GOT3 (cell line): Measurements from ENCODE around the gene COBL.
"Not testable (repeated sequence)": the region's sequence is repeated elsewhere in the genome, so short reads cannot be mapped to it uniquely, and the experiment has no call there.

Experiments
- DNase-seq: peaks from one replicate; lab custom pipeline; 2025; ENCODE audit warnings: mixed read lengths; lab: John Stamatoyannopoulos, UW

The COBL gene

DNA sequence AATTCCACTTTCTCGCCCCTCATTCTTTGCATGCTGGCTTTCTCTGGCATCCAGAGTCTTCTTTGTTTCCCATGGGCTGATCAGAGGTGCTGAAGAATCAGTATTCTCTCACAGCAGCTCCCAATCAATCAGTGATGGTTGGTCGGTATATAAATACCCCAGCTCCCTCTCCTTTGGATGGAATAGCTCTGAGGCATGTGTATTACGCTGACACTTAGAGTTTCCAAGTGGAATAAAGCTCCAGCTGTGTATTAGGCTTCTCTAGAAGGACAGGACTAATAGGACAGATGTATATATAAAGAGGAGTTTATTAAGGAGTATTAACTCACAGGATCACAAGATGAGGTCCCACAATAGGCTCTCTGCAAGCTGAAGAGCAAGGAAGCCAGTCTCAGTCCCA, 315.7 kb downstream of the COBL start:
- DNase-seq, result no peak

- no peak for DNase-seq
Observed at GRCh38 chr7:50994753-50995319, 321.8 kb downstream of the COBL start.

GRCh38 chr7:50990214-50990613, 326.4 kb downstream of the COBL start:
- not testable (repeated sequence) for DNase-seq

GRCh38 chr7:50988988-50989387, 327.6 kb downstream of the COBL start:
- no peak for DNase-seq

- no peak for DNase-seq
Observed at GRCh38 chr7:50988465-50988864, 328.1 kb downstream of the COBL start.

- DNase-seq, result no peak
Observed at GRCh38 chr7:50985096-50985495, 331.5 kb downstream of the COBL start.

DNA sequence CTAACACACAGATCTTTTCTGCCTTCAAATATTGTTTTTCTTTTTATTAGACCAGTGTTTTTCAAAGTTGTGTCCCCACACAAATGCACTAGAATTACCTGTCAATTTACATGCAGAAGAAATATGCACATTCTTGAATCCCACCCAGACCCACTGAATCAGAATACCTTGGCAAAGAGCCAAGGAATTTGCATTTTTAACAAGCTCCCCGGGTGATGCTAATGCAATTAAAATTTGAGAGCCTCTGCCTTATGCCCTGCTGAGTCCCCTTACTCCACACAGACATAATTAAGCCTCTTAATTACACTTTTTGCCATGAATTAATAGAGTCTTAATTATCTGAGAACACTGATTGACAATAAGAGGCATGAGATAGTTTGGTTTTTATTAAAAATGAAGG, 332.8 kb downstream of the COBL start:
- no peak for DNase-seq

DNA sequence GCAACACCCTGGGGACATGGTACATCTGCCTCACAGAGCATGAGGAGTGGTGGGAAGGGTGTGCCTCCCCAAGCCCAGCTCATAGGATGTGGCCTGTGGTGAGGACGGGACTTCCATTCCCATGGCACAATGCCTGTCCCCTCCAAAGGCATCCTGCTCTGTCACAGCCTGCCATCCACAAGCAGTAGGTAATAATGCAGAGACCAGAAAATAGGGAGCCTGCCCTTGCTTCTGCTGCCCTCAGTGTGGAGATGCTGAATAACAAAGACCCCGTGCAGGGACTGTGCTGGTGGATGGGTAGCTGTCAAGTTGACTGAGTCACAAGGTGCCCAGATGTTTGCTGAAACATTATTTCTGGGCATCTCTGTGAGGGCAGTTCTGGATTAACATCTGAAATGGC, 334.0 kb downstream of the COBL start:
- DNase-seq, result no peak

DNA sequence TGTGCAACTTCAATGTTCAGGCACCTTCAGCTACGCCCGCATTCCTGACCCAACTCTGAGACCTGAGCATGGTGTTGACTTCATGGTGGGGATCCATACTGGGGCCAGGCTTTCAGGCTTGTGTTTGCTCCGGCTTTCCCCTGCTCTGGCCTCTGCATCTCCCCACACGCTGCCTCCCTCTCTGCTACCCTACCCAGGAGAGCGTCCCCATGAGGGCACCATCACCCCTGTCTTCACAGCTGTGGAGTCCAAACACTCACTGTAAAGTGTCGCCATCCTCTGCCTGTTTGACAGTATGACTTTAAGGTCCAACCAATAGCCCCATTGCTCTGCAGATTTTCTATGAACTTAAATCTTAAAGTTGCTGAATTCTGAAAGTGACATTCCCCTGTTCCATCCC, 334.9 kb downstream of the COBL start:
- DNase-seq, result no peak

GRCh38 chr7:50980411-50980810, 336.2 kb downstream of the COBL start:
- no peak for DNase-seq

- no peak for DNase-seq
Observed at GRCh38 chr7:50978633-50979215, 337.9 kb downstream of the COBL start.

DNA sequence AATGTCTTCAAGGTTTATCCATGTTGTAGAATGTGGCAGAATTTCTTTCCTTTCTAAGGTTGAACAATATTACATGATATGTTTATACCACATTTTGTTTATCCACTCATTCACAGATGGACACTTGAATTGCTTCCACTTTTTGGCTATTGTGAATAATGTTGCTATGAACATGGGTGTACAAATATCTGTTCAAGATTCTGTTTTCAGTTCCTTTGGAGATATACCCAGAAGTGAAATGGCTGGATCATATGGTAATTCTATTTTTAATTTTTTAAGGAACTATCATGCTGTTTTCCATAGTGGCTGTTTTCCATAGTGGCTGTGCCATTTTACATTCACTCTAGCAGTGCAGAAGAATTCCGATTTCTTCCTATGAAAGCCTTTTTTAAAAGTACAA, 339.2 kb downstream of the COBL start:
- DNase-seq, result no peak

- DNase-seq, result no peak
Observed at GRCh38 chr7:50976064-50976463, 340.5 kb downstream of the COBL start.

GRCh38 chr7:50974240-50974639, 342.4 kb downstream of the COBL start:
- DNase-seq, result no peak

GRCh38 chr7:50973814-50974213, 342.8 kb downstream of the COBL start:
- no peak for DNase-seq

DNA sequence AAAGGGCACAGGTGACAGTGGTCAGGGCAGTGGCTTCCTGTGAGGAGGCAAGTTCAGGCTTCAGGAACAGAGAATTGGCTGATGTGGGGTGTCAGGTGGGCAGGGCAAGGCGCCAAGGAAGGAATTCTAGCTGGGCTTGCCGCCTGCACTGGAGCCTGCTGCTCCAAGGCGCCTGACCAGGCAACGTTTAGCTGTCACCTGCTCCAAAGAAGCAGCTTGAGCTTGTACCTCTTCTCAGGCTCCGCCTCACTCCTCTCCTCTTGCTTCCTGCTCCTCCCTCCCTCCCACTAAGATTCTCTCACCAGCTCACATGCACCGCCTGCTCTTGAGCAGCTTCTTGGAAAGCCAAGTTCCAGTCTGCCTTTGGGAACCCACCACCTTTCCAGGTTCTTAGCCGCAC, 346.5 kb downstream of the COBL start:
- no peak for DNase-seq
